SK-N-SH (cell line): Measurements from ENCODE around the gene CEP95.

Experiments used
- EP300 ChIP-seq, 2 experiments: IDR thresholded peaks; 2 replicates each; pipeline versions ENCODE4 v1.4.0 to v1.6.1; 2012; ENCODE audit warnings: borderline replicate concordance in 1 of 2, low read depth in 1 of 2, low read length in 1 of 2
- EZH2phosphoT487 ChIP-seq: fragments of 200-600 bp; sonication (generic); IDR thresholded peaks from 2 replicates; pipeline ENCODE4 v1.6.1; 2017; ENCODE audit warnings: low read depth, mixed run types, mild to moderate bottlenecking, antibody characterized with exemption, moderate library complexity, borderline replicate concordance
- FOSL2 ChIP-seq: IDR thresholded peaks from 2 replicates; pipeline ENCODE4 v1.4.0; 2012; ENCODE audit warnings: low read depth, mild to moderate bottlenecking, moderate library complexity, borderline replicate concordance
- POLR2AphosphoS5 ChIP-seq: IDR thresholded peaks from 2 replicates; pipeline ENCODE4 v1.6.1; 2012; ENCODE audit warnings: low read depth, low read length
- RFX5 ChIP-seq: IDR thresholded peaks from 2 replicates; pipeline ENCODE4 v1.6.1; 2012; ENCODE audit warnings: mild to moderate bottlenecking, improper control_type of control experiment, low read length
- SMC3 ChIP-seq: IDR thresholded peaks from 2 replicates; pipeline ENCODE4 v1.6.1; 2012; ENCODE audit warnings: low read depth, low read length, improper control_type of control experiment
- TEAD4 ChIP-seq: IDR thresholded peaks from 2 replicates; pipeline ENCODE4 v1.4.0; 2012; ENCODE audit warnings: mild to moderate bottlenecking, borderline replicate concordance; ENCODE audit not compliant: insufficient read depth
- TF ChIP-seq, protein P1 (sequence below): fragments of 200-600 bp; sonication (generic); IDR thresholded peaks from 2 replicates; pipeline ENCODE4 v1.6.1; 2017; ENCODE audit warnings: antibody characterized with exemption, mild to moderate bottlenecking, moderate library complexity
- TF ChIP-seq, protein P2 (sequence below): fragments of 150-350 bp; IDR thresholded peaks from 2 replicates; pipeline ENCODE4 v1.6.1; 2017; ENCODE audit warnings: antibody characterized with exemption, low read length, low read depth, borderline replicate concordance

DNA sequence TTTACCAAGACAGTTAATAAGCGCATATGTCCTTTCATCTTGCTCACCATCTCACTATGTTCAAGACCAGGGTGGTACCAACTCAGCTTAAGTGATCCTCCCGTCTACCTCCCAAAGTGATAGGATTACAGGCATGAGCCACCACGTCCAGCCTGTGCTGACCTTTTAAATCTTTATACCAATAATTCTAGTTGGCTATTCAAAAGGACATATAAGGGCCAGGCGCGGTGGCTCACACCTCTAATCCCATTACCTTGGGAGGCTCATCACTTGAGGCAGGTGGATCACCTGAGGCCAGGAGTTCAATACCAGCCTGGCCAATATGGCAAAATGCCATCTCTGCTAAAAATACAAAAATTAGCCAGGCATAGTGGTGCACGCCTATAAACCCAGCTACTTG lies 2.4 kb downstream of the CEP95 start:
- TF ChIP-seq, protein P1, sequence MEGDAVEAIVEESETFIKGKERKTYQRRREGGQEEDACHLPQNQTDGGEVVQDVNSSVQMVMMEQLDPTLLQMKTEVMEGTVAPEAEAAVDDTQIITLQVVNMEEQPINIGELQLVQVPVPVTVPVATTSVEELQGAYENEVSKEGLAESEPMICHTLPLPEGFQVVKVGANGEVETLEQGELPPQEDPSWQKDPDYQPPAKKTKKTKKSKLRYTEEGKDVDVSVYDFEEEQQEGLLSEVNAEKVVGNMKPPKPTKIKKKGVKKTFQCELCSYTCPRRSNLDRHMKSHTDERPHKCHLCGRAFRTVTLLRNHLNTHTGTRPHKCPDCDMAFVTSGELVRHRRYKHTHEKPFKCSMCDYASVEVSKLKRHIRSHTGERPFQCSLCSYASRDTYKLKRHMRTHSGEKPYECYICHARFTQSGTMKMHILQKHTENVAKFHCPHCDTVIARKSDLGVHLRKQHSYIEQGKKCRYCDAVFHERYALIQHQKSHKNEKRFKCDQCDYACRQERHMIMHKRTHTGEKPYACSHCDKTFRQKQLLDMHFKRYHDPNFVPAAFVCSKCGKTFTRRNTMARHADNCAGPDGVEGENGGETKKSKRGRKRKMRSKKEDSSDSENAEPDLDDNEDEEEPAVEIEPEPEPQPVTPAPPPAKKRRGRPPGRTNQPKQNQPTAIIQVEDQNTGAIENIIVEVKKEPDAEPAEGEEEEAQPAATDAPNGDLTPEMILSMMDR = no peak
- no peak for TF ChIP-seq SMC3
- TF ChIP-seq RFX5 = no peak
- no peak for TF ChIP-seq POLR2AphosphoS5
- TF ChIP-seq EZH2phosphoT487 = no peak
- TF ChIP-seq, protein P2, sequence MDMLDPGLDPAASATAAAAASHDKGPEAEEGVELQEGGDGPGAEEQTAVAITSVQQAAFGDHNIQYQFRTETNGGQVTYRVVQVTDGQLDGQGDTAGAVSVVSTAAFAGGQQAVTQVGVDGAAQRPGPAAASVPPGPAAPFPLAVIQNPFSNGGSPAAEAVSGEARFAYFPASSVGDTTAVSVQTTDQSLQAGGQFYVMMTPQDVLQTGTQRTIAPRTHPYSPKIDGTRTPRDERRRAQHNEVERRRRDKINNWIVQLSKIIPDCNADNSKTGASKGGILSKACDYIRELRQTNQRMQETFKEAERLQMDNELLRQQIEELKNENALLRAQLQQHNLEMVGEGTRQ = no peak
- TF ChIP-seq EP300 (IDR thresholded peaks at IDR 0.05; ENCODE audit: borderline replicate concordance in 1 of 2, low read depth in 1 of 2, low read length in 1 of 2) = no peak
- TF ChIP-seq FOSL2 = no peak
- TF ChIP-seq TEAD4 = no peak
